ENCODE data around the gene FAM9C.
"Not testable (repeated sequence)": the region's sequence is repeated elsewhere in the genome, so short reads cannot be mapped to it uniquely, and the experiment has no call there.

The FAM9C gene

GRCh38 chrX:13029887-13030771, 14.3 kb downstream of the FAM9C start:
- DNase-seq: no peak

- DNase-seq: no peak
Measured at GRCh38 chrX:13029637-13029886, 14.9 kb downstream of the FAM9C start.

GRCh38 chrX:13028871-13029636, 15.4 kb downstream of the FAM9C start:
- no peak for DNase-seq

- no peak for DNase-seq
Measured at GRCh38 chrX:13026877-13027652, 17.4 kb downstream of the FAM9C start.

- no peak for DNase-seq
Measured at GRCh38 chrX:13024986-13025385, 19.4 kb downstream of the FAM9C start.

GRCh38 chrX:13023979-13024378, 20.4 kb downstream of the FAM9C start:
- DNase-seq: no peak

GRCh38 chrX:13023567-13023966, 20.9 kb downstream of the FAM9C start:
- no peak for DNase-seq

GRCh38 chrX:13022926-13023325, 21.5 kb downstream of the FAM9C start:
- no peak for DNase-seq

GRCh38 chrX:13016731-13017130, 27.7 kb downstream of the FAM9C start:
- DNase-seq: not testable (repeated sequence)

- no peak for DNase-seq
Measured at GRCh38 chrX:13015536-13016236, 28.7 kb downstream of the FAM9C start.

GRCh38 chrX:13014111-13015096, 30.0 kb downstream of the FAM9C start:
- DNase-seq: no peak

GRCh38 chrX:13013363-13014110, 30.9 kb downstream of the FAM9C start:
- no peak for DNase-seq

- DNase-seq: no peak
Measured at GRCh38 chrX:13010546-13010945, 33.9 kb downstream of the FAM9C start.

GRCh38 chrX:13009844-13010243, 34.6 kb downstream of the FAM9C start:
- no peak for DNase-seq

GRCh38 chrX:13009273-13009672, 35.1 kb downstream of the FAM9C start:
- no peak for DNase-seq

GRCh38 chrX:13008851-13009250, 35.6 kb downstream of the FAM9C start:
- DNase-seq: no peak

GRCh38 chrX:13008189-13008533, 36.3 kb downstream of the FAM9C start:
- DNase-seq: no peak

- DNase-seq: no peak
Measured at GRCh38 chrX:13007519-13008188, 36.8 kb downstream of the FAM9C start.

GRCh38 chrX:13005661-13006473, 38.6 kb downstream of the FAM9C start:
- DNase-seq: no peak

All from NCI-H187 (cell line).